AG10803 (cell line): ENCODE measurements around the gene COL27A1.

Source experiments
- DNase-seq: peaks from one replicate; pipeline ENCODE4 v3.0.0; 2010; ENCODE audit warnings: low read depth
- H3K4me3 ChIP-seq: 2 replicates; pipeline ENCODE4 v1.5.1; 2011; ENCODE audit warnings: mild to moderate bottlenecking, low read length, control low read depth
- TF ChIP-seq, protein P1 (sequence below): conservative IDR thresholded peaks from 2 replicates; pipeline ENCODE4 v1.5.1; 2011; ENCODE audit warnings: mild to moderate bottlenecking, low read length, control low read depth, inconsistent platforms

Gene COL27A1

GRCh38 chr9:114290561-114290986 lies 135.2 kb downstream of the COL27A1 start:
- DNase-seq: no peak
- TF ChIP-seq, protein P1, sequence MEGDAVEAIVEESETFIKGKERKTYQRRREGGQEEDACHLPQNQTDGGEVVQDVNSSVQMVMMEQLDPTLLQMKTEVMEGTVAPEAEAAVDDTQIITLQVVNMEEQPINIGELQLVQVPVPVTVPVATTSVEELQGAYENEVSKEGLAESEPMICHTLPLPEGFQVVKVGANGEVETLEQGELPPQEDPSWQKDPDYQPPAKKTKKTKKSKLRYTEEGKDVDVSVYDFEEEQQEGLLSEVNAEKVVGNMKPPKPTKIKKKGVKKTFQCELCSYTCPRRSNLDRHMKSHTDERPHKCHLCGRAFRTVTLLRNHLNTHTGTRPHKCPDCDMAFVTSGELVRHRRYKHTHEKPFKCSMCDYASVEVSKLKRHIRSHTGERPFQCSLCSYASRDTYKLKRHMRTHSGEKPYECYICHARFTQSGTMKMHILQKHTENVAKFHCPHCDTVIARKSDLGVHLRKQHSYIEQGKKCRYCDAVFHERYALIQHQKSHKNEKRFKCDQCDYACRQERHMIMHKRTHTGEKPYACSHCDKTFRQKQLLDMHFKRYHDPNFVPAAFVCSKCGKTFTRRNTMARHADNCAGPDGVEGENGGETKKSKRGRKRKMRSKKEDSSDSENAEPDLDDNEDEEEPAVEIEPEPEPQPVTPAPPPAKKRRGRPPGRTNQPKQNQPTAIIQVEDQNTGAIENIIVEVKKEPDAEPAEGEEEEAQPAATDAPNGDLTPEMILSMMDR: no peak
- H3K4me3 ChIP-seq: no peak overlapping the region

- H3K4me3 ChIP-seq: no peak overlapping the region
Measured at GRCh38 chr9:114291064-114291474, 135.7 kb downstream of the COL27A1 start.

GRCh38 chr9:114291886-114292590 lies 136.7 kb downstream of the COL27A1 start:
- no peak for DNase-seq
- H3K4me3 ChIP-seq: no peak overlapping the region
- TF ChIP-seq, protein P1: no peak

More at GRCh38 chr9:114291064-114291474, 135.7 kb downstream of the COL27A1 start:
- peak; percentile 58 for DNase-seq
- TF ChIP-seq, protein P1: peak; percentile 80

DNA sequence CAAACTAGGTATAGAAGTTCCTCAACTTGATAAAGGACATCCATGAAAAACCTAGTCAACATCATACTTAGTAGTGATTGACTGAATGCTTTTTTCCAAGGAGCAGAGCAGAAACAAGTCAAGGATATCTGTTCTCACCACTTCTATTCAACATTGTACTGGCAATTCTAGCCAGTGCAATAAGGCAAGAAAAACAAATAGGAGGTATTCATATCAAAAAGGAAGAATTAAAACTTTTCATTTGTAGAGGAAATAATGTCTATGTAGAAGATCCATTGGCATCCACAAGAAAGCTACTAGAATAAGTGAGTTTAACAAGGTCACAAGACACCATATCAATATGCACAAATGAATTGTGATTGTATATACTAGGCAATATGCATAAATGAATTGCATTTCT lies 139.3 kb downstream of the COL27A1 start:
- TF ChIP-seq, protein P1: no peak
- DNase-seq: no peak
- no peak overlapping the region for H3K4me3 ChIP-seq

- H3K4me3 ChIP-seq: no peak overlapping the region
- DNase-seq: no peak
- TF ChIP-seq, protein P1: no peak
Measured at GRCh38 chr9:114296338-114296737, 141.0 kb downstream of the COL27A1 start.

- DNase-seq: no peak
- TF ChIP-seq, protein P1: no peak
- H3K4me3 ChIP-seq: no peak overlapping the region
Measured at GRCh38 chr9:114299286-114300152, 144.2 kb downstream of the COL27A1 start.
